H9 (cell line): ENCODE measurements around the gene CDKL4. TPM values are rescaled to one million over a fixed set of nuclear protein-coding genes. Genes with fewer than 3 reads are reported as not detected.

ENCODE experiments used
- DNase-seq: peaks from one replicate; pipeline ENCODE4 v3.0.0-alpha.2; 2017
- H2AFZ ChIP-seq: one replicate; pipeline ENCODE4 v1.6.1; 2013; ENCODE audit warnings: mild to moderate bottlenecking, low read length, control low read depth, moderate library complexity
- H2AK5ac ChIP-seq: 2 replicates; pipeline ENCODE4 v1.6.1; 2013; ENCODE audit warnings: low read length, control low read depth, mixed read lengths; ENCODE audit not compliant: insufficient read length
- H2BK120ac ChIP-seq: one replicate; pipeline ENCODE4 v1.6.1; 2013; ENCODE audit warnings: low read depth, mild to moderate bottlenecking, low read length, control low read depth, inconsistent platforms; ENCODE audit not compliant: poor library complexity, severe bottlenecking
- H2BK12ac ChIP-seq: 2 replicates; pipeline ENCODE4 v1.6.1; 2013; ENCODE audit warnings: low read length, control low read depth, mixed read lengths, low read depth; ENCODE audit not compliant: insufficient read length
- H2BK15ac ChIP-seq: 2 replicates; pipeline ENCODE4 v1.6.1; 2013; ENCODE audit warnings: low read depth, low read length, control low read depth
- H2BK20ac ChIP-seq: one replicate; pipeline ENCODE4 v1.6.1; 2013; ENCODE audit warnings: low read depth, mild to moderate bottlenecking, low read length, control low read depth, inconsistent platforms; ENCODE audit not compliant: poor library complexity, severe bottlenecking
- H2BK5ac ChIP-seq: 2 replicates; pipeline ENCODE4 v1.6.1; 2013; ENCODE audit warnings: low read length, control low read depth, mixed read lengths; ENCODE audit not compliant: insufficient read length
- H3K14ac ChIP-seq: 2 replicates; pipeline ENCODE4 v1.6.1; 2013; ENCODE audit warnings: low read length, control low read depth; ENCODE audit not compliant: insufficient read depth
- H3K18ac ChIP-seq: 2 replicates; pipeline ENCODE4 v1.6.1; 2013; ENCODE audit warnings: low read depth, mild to moderate bottlenecking, mixed read lengths, low read length, control low read depth; ENCODE audit not compliant: insufficient read length
- H3K23ac ChIP-seq: 2 replicates; pipeline ENCODE4 v1.6.1; 2013; ENCODE audit warnings: low read length, control low read depth, mixed read lengths, low read depth; ENCODE audit not compliant: insufficient read length
- H3K23me2 ChIP-seq: 2 replicates; pipeline ENCODE4 v1.6.1; 2013; ENCODE audit warnings: low read depth, mild to moderate bottlenecking, mixed read lengths, low read length, control low read depth; ENCODE audit not compliant: insufficient read length, poor library complexity, severe bottlenecking
- H3K27ac ChIP-seq: 2 replicates; pipeline ENCODE4 v1.5.1; 2013; ENCODE audit warnings: low read length, control low read depth, mixed read lengths, low read depth; ENCODE audit not compliant: insufficient read length
- H3K27me3 ChIP-seq: 2 replicates; pipeline ENCODE4 v1.6.1; 2013; ENCODE audit warnings: low read length, control low read depth, inconsistent platforms; ENCODE audit not compliant: insufficient read depth
- H3K4ac ChIP-seq: 2 replicates; pipeline ENCODE4 v1.6.1; 2013; ENCODE audit warnings: low read depth, mild to moderate bottlenecking, control low read depth, inconsistent platforms, low read length, moderate library complexity
- H3K4me1 ChIP-seq: 2 replicates; pipeline ENCODE4 v1.6.1; 2013; ENCODE audit warnings: low read length, control low read depth, inconsistent platforms; ENCODE audit not compliant: insufficient read depth
- H3K4me2 ChIP-seq: 2 replicates; pipeline ENCODE4 v1.6.1; 2013; ENCODE audit warnings: low read length, control low read depth, mixed read lengths; ENCODE audit not compliant: insufficient read length, insufficient read depth
- H3K56ac ChIP-seq: 2 replicates; pipeline ENCODE4 v1.6.1; 2013; ENCODE audit warnings: low read depth, mild to moderate bottlenecking, mixed read lengths, low read length, control low read depth; ENCODE audit not compliant: insufficient read length
- H3K79me1 ChIP-seq: 2 replicates; pipeline ENCODE4 v1.6.1; 2013; ENCODE audit warnings: low read depth, mild to moderate bottlenecking, moderate library complexity, low read length, control low read depth, inconsistent platforms; ENCODE audit not compliant: insufficient read depth, poor library complexity, severe bottlenecking
- H3K79me2 ChIP-seq: 2 replicates; pipeline ENCODE4 v1.6.1; 2013; ENCODE audit warnings: low read length, control low read depth, inconsistent platforms; ENCODE audit not compliant: insufficient read depth
- H3K9ac ChIP-seq: 2 replicates; pipeline ENCODE4 v1.6.1; 2013; ENCODE audit warnings: low read length, control low read depth, mixed read lengths; ENCODE audit not compliant: insufficient read length; ENCODE audit errors: extremely low read depth
- H3K9me3 ChIP-seq: one replicate; pipeline ENCODE4 v1.6.1; 2013; ENCODE audit warnings: low read depth, low read length, inconsistent platforms; ENCODE audit not compliant: control insufficient read depth
- H3T11ph ChIP-seq: one replicate; pipeline ENCODE4 v1.6.1; 2013; ENCODE audit warnings: mild to moderate bottlenecking, low read length, control low read depth, inconsistent platforms
- H4K20me1 ChIP-seq: one replicate; pipeline ENCODE4 v1.6.1; 2013; ENCODE audit not compliant: control insufficient read depth, insufficient read length, insufficient read depth
- H4K5ac ChIP-seq: 2 replicates; pipeline ENCODE4 v1.6.1; 2013; ENCODE audit warnings: low read depth, mild to moderate bottlenecking, mixed read lengths, low read length, control low read depth; ENCODE audit not compliant: insufficient read length
- H4K8ac ChIP-seq: replicated peaks from 2 replicates; pipeline ENCODE4 v1.6.1; 2013; ENCODE audit warnings: low read length, control low read depth, mixed read lengths, low read depth; ENCODE audit not compliant: insufficient read length
- H4K91ac ChIP-seq: 2 replicates; pipeline ENCODE4 v1.6.1; 2013; ENCODE audit warnings: low read depth, mild to moderate bottlenecking, moderate library complexity, mixed read lengths, low read length, control low read depth; ENCODE audit not compliant: insufficient read length
- H3K27ac Mint-ChIP-seq, 3 experiments: 2 replicates in 2 of 3; 3 replicates in 1 of 3; pipeline ENCODE4 v1.8.0; 2020 to 2021; ENCODE audit warnings: mixed read lengths in 3 of 3, mild to moderate bottlenecking in 1 of 3, moderate library complexity in 1 of 3
- H3K27me3 Mint-ChIP-seq: 2 replicates; pipeline ENCODE4 v1.8.0; 2021; ENCODE audit warnings: low read depth, mild to moderate bottlenecking, moderate library complexity, mixed read lengths
- H3K36me3 Mint-ChIP-seq, 3 experiments: 2 replicates in 2 of 3; 3 replicates in 1 of 3; pipeline ENCODE4 v1.8.0; 2020 to 2021; ENCODE audit warnings: low read depth in 3 of 3, mixed read lengths in 3 of 3; ENCODE audit not compliant: insufficient read depth in 1 of 3
- H3K4me1 Mint-ChIP-seq, 2 experiments: 2 replicates each; pipeline ENCODE4 v1.8.0; 2020; ENCODE audit warnings: mixed read lengths in 2 of 2
- H3K4me3 Mint-ChIP-seq, 2 experiments: 2 replicates in 1 of 2; 3 replicates in 1 of 2; pipeline ENCODE4 v1.8.0; 2020 to 2021; ENCODE audit warnings: mild to moderate bottlenecking in 2 of 2, mixed read lengths in 2 of 2, moderate library complexity in 1 of 2
- H3K9me3 Mint-ChIP-seq, 2 experiments: 2 replicates in 1 of 2; 3 replicates in 1 of 2; pipeline ENCODE4 v1.8.0; 2020; ENCODE audit warnings: mild to moderate bottlenecking in 2 of 2, mixed read lengths in 2 of 2, moderate library complexity in 1 of 2
- CTCF ChIP-seq: fragments of 200-600 bp; sonication (generic); conservative IDR thresholded peaks from 3 replicates; pipeline ENCODE4 v1.8.0; 2021; ENCODE audit warnings: antibody characterized with exemption, mild to moderate bottlenecking
- whole genome bisulfite sequencing: extraction: QIAGEN DNeasy Blood & Tissue Kit; methylation state at CpG from one replicate; pipeline ENCODE4 v1.1.7; 2013; ENCODE audit warnings: missing lambda C conversion rate, low lambda C conversion rate, mixed read lengths; ENCODE audit not compliant: insufficient read length; ENCODE audit errors: extremely low coverage; 5-methylcytosine and 5-hydroxymethylcytosine counted together
- total RNA-seq: library from RNA; stranded (reverse); gene quantifications from 2 replicates; pipeline ENCODE4 v1.2.1, GENCODE V29; 2021

Gene CDKL4
- total RNA-seq, 1 experiment from 2014 or later, result not detected

GRCh38 chr2:39158351-39158750 lies 85.4 kb downstream of the CDKL4 start:
- Mint-ChIP-seq H3K36me3 (no peaks in the 10 kb centered on the region), H3K27ac (0 out of 7 replicates have a peak overlapping the region, but pooled peaks of 2 of the 3 experiments have one; percentile 39 to 45)

More at GRCh38 chr2:39158351-39158750, 85.4 kb downstream of the CDKL4 start:
- Histone ChIP-seq H2BK120ac (no peak overlapping the region), H3K18ac (no peak overlapping the region), H4K91ac (no peak overlapping the region), H4K8ac (no peak overlapping the region), H3T11ph (no peak overlapping the region), H2AK5ac (no peak overlapping the region), H3K27me3 (no peaks in the 10 kb centered on the region), H3K9ac (no peak overlapping the region), H3K79me2 (no peaks in the 10 kb centered on the region), H3K4me2 (no peak overlapping the region), H3K4ac (no peak overlapping the region), H2AFZ (no peak overlapping the region), H3K4me1 (peaks cover 3% of the 10 kb centered on the region; the same call in 1 of the 2 replicates), H3K9me3 (no peaks in the 10 kb centered on the region), H3K23me2 (no peaks in the 10 kb centered on the region), H3K23ac (no peak overlapping the region), H3K56ac (no peak overlapping the region), H3K27ac (no peak overlapping the region), H3K14ac (no peak overlapping the region), H3K79me1 (no peaks in the 10 kb centered on the region), H2BK15ac (no peak overlapping the region), H2BK20ac (no peak overlapping the region), H4K5ac (no peak overlapping the region), H2BK12ac (no peak overlapping the region), H2BK5ac (no peak overlapping the region), H4K20me1 (no peaks in the 10 kb centered on the region)
- TF ChIP-seq CTCF, result no peak
- Mint-ChIP-seq H3K4me1 (peaks cover 14 to 23% of the 10 kb centered on the region in 2 experiments), H3K27me3 (no peaks in the 10 kb centered on the region), H3K9me3 (no peaks in the 10 kb centered on the region), H3K4me3 (no peak overlapping the region)
- DNase-seq, result no peak
- no CpG with 5 or more reads among the region's 4 CpGs for WGBS
